Upper lobe of left lung (tissue), 4 donors: ENCODE measurements around the gene BANF1.

ENCODE experiments used
- CTCF ChIP-seq, 6 experiments: fragments of 450-650 bp in 4 of 6; fragments of 200-600 bp in 2 of 6; sonication (generic) in 2 of 6; IDR thresholded peaks; one replicate each; pipeline ENCODE4 v1.5.1; 2016 to 2019; ENCODE audit warnings: antibody characterized with exemption in 6 of 6
- EP300 ChIP-seq, 4 donors: sonication (generic); formaldehyde crosslinking; IDR thresholded peaks; one replicate each; pipeline ENCODE4 v1.5.1; 2017; ENCODE audit warnings: antibody characterized with exemption in 4 of 4, control low read depth in 2 of 4
- POLR2A ChIP-seq, 4 donors: fragments of 450-650 bp; IDR thresholded peaks; one replicate each; pipeline ENCODE4 v1.5.1; 2016 to 2017; ENCODE audit warnings: antibody characterized with exemption in 4 of 4, mild to moderate bottlenecking in 2 of 4
- POLR2AphosphoS5 ChIP-seq, 2 donors: sonication (generic); formaldehyde crosslinking; IDR thresholded peaks; one replicate each; pipeline ENCODE4 v1.5.1; 2017; ENCODE audit warnings: antibody characterized with exemption in 2 of 2

GRCh38 chr11:65981972-65982823 is 20.1 kb upstream of the BANF1 start:
- TF ChIP-seq POLR2A (IDR thresholded peaks at IDR 0.05) = no peak
- no peak for TF ChIP-seq POLR2AphosphoS5 (IDR thresholded peaks at IDR 0.05)
- no peak for TF ChIP-seq CTCF (IDR thresholded peaks at IDR 0.05)
- no peak for TF ChIP-seq EP300 (IDR thresholded peaks at IDR 0.05)
